Urothelium cell line (cell line): ENCODE measurements around the gene CCDC38.
"Not testable (repeated sequence)": the region's sequence is repeated elsewhere in the genome, so short reads cannot be mapped to it uniquely, and the experiment has no call there.

Experiments used
- DNase-seq: peaks from one replicate; pipeline ENCODE4 v3.0.0; 2011; ENCODE audit warnings: low spot score, mixed read lengths
- FAIRE-seq: peaks from 2 replicates; lab custom pipeline; 2011; peaks lifted over from hg19 to GRCh38; lab: Jason Lieb, UNC

Gene CCDC38

DNA sequence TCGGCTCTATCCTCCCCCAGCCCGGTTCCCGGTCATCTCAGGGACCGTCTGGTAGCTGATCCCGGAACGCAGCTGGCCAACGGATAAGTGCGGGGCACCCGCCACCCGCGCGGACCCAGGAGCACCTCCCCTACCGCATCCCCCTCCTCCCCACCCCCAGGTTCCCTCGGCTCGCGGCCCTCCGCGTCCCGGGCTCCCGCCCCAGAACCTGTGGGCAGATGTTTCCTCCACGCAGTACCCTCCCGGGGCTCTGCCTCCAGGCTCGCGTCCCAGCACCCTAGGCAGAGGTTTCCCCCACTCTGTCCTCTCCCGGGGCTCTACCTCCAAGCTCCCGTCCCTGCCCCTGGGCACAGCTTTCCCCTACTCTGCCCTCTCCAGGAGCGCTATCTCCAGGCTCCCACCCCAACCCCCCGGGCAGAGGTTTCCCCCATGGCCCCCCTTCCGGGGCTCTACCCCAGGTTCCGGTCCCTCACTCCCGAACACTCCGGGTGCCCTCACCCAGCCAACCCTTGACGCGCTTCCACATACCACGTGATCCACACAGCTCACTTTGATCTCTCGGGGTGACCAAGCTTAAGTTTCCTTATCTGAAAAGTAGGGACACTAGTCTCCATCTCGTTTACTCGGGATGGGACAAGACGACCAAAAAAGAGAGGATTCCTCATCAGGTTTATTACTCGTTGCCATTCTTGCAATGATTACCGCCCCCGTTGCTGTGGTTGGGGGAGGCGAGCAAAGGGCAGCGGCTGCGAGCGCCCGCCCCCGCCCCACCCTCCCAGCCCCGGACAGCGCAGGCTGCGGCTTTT is at the start of gene CCDC38:
Gene CCDC38, minus strand, starts transcription at position 91 of the 806 bp plus-strand sequence. CDS start 6,105 bp downstream, outside the sequence.
- DNase-seq (peak; percentile 92), FAIRE-seq (no peak)

DNA sequence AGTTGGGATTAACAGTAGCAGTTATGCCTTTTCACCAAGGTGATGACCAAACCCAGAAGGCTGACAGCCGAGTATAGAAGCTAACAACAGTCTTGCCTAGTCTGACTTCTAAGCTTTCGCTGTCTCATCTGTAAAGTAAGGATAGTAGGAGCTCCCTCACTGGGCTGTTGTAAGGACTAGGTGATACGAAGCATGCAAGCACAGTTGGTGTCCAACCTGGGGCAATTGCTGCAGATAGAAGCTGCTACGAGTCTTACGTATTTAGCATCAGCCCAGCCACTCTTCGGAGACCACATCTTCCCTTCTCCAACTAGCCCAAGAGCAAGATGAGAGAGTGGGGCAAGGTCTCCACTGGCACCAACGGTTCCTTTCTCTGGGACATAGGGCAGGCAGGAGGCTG is 47.7 kb upstream of the CCDC38 start:
- no peak for DNase-seq
- no peak for FAIRE-seq

DNA sequence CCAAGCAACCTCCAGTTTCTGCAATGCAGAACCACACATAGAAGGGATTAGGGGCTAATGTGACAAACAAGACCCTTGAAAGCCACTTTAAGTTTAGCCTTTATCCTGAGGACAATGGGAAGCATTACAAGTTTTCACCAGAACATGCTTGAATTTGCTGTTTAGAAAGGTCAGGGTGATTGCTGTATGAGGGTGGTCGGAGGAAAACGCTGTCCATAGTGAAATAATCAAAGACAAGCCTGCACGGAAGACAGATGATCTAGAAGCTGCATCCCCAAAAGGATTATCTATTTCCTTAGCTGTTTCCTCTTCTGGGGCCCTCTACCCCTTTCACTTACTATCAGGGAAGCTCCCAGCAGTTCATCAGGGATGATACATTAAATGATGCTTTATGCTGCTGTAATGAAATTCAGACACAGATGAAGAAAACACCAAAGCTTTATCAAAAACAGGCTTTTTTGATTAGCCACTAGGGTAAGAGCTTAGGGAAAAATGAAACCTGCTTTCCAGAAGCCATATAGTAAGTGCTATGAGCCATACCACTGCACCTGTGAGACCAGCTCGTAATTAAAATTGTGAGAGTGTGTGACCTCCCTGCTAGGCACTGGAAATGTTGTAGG is 47.2 kb upstream of the CCDC38 start:
- DNase-seq (no peak), FAIRE-seq (no peak)

DNA sequence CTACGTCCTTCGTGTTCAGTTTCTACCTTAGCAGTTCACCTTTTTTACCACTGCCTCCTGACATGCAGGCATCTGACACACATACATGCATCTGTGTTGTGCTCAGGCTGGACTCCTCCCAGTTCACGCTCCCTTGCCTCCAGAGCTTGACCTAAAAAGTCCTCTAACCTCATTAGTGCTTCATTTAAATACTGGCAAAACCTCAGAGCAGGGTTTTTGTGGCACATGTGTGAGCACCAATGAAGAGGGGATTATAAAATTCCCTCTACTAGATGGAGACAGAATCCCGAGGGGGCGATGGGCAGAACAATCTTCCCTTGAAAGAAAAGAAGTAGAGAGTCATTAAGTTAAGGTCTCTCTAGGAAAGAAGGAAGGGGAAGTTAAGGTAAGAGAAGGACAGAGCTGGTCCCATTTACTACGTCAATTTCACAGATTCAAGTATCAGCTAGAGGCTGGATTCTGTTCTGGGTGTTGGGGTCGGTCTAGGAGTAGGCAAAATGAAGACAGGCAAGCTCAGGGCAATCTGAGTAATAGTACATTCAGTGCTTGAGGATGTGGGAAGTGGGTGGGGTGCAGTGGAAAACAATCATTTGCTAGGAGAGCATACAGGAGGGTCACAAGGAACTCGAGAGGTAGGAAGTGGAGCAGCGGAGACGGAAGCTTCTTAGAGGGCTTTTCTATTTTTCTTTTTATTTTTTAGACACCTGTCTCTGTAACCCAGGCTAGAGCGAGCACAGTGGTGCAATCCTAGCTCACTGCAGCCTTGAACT is 46.3 kb upstream of the CCDC38 start:
- DNase-seq (no peak), FAIRE-seq (no peak)

DNA sequence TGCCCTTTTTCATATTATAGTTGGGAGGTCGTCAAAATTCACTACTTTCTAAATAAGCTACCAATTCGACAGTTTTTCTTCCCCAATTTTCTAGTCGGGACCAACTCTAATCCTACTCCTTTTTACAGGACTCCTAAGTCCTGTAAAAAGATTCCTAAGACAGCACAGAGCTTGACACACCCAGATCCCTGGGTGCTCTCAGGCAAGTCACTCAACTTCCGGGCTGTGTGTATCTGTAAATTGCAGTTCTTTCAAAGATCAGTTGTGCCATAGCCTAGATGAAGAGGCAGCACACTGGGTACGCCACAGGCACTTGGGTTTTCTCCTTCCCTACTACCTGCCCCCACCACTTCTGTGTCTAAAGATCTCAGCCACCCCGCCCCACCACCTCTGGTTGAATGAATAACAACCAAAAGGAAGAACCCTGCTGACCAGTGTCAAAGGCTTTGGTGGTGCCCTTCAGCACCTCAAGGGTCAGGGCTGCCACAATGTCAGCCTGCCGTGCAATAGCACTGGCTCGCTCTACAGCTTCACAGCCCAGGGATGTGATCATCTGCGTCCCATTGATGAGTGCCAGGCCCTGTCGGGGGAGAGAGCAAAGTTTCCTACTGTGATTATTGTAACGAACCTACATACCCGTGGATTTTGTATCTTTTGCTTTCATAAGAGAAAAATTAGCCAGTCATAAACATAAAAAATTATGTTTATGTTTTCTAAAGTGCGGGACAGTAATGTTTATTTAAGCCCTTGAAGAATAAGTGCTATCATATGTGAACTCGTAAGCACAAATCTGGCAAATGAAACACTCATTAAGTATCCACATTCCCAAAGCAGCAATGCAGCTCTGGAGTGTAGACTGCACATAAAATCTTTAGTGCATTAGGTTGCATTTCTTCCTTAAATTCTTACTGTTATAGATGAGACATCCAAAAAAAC is 44.5 kb upstream of the CCDC38 start:
- no peak for FAIRE-seq
- DNase-seq = no peak

DNA sequence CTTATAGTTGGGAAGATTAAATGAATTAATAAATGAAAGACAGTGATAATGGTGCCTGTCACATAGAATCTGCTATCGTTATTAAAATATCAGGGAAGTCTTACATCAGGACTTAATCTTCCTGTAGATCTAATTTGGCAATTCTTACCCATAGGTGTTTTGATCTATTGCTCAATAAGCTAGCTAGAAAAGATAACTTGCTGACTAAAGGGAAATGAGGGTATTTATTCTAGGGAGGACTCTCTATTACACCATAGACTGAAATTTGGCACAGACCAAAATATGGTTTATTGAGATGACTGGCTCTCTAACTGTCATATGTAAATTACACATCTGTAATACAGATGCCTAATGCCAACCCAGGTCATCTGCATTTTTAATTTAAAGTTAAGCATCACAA is 42.3 kb upstream of the CCDC38 start:
- no peak for DNase-seq
- FAIRE-seq = no peak

DNA sequence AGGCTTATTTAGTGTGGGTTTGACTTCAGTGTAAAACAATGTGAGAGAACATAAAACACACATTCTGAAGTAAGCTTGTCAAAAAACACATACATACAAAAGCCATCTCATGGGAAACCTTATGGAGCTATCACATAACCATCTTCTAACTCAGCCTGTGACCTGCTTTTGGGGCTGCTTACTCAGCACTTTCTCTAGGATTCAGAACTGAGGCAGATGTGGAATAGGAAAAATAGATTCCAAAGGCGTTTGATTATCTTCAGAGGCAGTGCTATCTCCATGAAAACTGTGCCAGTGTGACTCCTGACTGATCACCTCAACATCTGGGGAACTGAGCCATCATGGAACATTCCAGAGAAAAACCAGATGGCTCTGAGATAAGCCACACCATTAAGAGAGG is 40.2 kb upstream of the CCDC38 start:
- FAIRE-seq = no peak
- DNase-seq = no peak

DNA sequence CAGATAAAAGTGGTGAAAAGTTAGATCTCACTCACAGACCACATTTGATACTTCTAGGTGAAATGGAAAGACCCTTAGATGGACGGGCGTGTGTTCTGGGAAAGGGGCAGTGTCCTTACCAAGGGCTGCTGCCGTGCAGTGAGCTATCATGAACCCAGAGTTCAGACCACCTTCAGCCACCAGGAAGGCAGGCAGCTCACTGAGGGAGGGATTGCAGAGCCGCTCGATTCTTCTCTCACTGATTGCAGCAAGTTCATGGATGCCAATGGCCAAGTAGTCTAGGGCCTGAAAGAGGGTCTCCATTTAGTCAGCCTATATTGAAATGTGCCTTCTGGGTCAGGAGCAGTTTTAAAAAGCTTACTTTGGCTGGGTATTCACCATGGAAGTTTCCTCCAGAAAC is 38.0 kb upstream of the CCDC38 start:
- no peak for DNase-seq
- no peak for FAIRE-seq

DNA sequence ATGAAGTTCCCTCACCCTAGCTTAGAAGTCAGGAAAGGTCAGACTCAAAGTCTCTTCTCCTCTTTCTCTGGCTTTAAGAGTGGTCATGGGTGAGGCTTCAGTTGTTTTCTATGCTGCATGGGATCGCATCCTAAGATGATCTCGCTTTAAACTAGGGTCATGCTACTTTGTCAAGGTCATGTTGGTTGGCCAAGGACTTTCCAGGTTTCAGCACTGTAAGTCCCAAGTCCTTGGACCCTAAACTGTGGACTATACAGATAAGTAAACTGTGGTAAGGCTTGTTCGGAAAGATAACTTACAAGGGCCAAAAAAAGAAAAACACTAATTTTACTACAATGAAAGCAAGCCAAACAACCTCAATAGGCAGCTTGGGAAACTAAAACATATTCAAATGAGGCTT is 36.4 kb upstream of the CCDC38 start:
- FAIRE-seq (no peak), DNase-seq (no peak)

DNA sequence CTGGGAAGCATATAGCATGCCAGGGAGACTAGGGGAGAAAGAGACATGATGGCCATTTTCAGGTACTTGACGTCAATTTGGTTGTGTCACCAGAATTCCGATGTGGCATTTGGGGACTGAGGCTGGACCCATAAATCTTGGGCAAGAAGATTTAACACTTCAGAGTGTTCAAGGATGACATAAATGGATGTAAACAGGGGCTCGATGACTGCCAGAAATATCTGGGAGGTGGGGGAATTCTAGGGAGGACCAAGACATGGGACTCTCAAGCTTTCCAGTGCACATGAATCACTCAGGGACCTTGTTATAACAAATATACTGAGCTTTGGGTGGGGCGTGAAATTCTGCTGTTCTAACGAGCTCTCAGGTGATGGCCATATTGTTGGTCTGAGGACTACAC is 35.9 kb upstream of the CCDC38 start:
- no peak for DNase-seq
- no peak for FAIRE-seq

DNA sequence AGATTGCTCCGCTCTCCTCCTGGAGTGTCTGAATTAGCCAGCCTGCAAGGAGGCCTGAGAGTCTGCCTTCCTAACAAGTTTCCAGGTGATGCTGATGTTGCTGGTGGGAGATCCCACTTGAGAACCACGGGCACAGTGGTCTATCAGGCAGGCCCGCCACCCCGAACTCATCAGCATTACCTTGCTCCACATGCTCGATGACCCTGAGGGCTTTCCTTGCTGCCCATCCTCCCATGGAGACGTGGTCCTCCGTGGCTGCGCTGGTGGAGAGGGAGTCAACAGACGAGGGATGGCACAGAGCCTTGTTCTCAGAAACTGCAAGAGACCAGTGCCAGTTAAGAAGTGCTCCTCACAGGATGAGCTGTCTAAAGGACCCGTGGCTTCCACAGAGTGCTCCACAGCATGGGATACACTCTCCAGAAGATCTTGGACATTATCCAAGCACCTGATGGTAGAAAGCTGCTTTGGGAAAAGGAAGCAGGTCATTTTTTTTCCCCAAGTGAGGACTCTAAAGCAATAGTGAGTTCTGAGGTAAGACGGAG is 35.4 kb upstream of the CCDC38 start:
- FAIRE-seq (no peak), DNase-seq (no peak)

DNA sequence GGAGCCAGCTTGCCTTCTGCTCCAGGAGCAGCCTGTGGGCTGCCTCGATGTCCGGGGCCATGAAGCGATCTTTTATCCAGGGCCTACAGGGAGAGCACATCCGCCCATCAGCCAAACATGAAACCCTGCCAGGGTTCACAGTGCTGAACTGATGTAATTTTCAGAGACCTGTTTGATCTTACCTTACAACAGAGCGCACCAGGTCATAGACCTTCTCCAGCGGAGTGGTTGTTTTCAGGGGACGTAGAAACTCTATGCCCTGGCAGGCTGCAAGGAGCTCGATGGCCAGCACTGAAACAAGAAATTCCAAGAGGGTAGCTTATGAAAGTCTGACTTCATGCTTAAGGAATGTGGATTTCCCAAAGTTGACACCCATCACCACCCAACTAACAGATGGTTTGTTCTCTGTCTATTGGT is 34.0 kb upstream of the CCDC38 start:
- DNase-seq (peak; percentile 41), FAIRE-seq (no peak)

DNA sequence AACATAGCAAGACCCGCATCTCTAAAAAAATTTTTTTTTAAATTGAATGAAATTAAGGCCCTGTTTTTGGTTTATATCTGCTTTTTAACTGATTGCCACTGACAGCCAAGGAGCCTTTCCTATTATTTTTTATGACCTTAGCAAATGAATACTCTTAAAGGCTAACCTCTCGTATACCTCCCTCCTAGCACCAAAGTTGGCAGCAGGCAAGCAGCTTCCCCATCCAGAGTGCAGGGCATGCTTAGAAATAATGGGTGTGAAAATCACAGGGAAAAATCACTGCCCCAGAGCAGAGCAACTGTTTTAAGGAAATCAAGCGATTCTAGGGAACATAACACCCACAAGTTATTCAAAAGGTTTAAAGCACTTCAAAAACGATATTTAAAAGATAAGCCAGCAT is 33.1 kb upstream of the CCDC38 start:
- FAIRE-seq (no peak), DNase-seq (no peak)

DNA sequence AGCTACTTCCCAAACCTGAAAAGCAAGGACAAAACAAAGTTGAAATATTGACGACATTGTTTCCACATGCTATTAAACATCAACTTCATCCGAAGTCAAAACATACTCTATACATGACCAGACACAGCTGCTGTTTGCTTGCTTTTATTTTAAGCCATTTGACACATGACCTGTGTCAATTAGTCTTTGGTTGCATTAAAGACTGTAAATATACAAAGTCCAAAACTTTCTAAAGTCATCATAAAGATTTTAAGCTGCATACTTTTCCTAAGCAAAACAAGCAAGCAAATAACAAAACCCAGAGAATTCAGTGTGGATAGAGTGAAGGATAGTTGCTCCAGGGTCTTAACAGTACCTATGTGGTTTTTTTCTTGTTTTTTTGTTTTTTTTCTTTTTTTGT is 31.9 kb upstream of the CCDC38 start:
- DNase-seq (no peak), FAIRE-seq (no peak)

DNA sequence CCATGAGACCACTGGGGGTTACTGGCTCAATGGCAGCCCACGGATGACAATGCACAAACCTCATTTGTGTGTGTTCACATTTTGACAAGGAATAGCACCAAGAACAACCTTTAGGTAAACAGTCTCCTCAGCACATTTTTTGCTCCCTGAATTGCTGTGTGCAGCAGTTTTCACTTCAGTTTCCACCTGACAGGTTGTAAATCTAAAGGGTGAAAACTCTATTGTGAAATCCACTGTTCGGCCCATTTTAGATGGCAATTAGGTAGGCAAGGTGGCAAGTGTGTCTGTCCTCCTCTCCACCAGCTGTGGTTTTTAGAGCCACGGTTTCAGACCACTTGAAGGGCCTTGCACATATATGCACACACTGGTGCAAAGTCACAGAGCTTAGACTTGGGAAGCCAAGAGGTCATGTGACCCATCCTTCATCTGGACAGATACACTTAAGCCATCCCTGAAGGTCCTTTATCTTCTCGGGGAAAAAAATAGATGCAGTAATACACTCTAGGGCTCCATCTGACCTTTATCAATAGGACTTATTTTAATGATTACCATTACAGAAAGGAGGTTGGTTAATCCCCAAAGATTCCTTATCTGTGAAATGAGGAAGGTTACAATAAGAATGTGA is 30.5 kb upstream of the CCDC38 start:
- DNase-seq (no peak), FAIRE-seq (no peak)

DNA sequence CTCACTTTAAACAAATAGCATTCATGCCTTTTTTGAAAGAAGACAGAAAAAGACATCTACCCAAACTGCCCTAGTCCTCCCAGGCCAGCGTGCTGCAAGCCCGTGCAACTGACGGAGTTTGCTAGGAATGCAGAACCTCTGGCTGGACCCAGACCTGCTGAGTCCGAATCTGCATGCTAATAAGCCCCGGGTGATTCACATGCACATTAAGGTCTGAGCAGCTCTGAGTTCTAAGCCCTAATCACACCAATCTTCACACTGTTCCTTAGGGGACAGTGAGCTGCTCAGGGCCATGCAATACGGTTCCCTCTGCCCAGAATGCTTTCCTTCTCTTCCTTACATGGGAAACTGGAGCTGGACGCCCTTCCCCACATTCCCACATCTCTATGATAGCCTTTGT is 28.5 kb upstream of the CCDC38 start:
- DNase-seq (no peak), FAIRE-seq (no peak)

DNA sequence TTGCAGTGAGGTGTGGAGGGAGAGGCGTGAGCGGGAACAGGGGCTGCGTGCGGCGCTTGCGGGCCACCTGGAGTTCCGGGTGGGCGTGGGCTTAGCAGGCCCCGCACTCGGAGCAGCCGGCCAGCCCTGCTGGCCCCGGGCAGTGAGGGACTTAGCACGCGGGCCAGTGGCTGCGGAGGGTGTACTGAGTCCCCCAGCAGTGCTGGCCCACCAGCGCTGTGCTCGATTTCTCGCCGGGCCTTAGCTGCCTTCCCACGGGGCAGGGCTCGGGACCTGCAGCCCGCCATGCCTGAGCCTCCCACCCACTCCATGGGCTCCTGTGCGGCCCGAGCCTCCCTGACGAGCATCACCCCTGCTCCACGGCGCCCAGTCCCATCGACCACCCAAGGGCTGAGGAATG is 26.7 kb upstream of the CCDC38 start:
- not testable (repeated sequence) for FAIRE-seq

DNA sequence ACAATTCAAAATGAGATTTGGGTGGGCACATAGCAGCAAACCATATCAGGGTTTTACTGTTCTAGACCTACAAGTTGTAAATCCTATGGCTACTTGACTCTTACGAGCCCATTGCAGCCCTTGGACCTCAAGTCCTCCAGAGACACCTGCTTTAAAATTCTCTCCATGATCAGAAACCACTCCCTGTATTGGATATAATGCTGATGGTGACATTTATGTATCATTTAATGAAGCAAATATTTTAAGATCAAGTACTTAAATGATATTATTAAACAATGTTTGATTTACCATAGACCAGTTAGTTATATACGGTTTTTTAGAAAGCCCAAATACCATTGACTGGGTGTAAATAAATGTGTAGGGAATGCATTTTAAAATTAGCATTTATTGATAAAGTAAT is 24.9 kb upstream of the CCDC38 start:
- no peak for DNase-seq
- FAIRE-seq = no peak

More for the DNA sequence above, 26.7 kb upstream of the CCDC38 start:
- DNase-seq = not testable (repeated sequence)

DNA sequence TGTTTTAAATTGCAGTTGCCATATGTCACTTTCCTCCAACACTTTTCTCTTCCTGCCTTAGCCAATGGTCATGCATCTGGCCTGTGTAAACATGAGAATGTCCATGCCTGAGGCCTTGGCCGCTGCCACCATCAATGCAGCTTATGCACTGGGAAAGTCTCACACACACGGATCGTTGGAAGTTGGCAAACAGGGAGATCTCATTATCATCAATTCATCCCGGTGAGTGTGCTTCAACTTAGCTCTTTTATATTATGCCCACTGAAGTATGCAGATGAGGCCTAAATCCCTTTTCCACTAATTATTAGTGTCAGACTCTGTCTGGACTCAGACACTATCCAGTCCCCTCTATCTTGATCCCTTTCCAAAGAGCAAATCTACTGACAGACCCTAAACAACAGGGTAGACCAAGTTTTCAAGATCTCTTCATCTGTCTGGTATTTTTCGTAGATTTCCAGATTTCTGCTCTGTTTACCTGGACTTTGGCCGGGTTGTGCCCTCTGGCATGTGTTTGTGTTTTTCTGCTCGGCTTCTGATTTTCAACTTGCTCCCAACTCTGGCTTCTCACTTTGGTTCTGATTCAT is 24.0 kb upstream of the CCDC38 start:
- DNase-seq (no peak), FAIRE-seq (no peak)

DNA sequence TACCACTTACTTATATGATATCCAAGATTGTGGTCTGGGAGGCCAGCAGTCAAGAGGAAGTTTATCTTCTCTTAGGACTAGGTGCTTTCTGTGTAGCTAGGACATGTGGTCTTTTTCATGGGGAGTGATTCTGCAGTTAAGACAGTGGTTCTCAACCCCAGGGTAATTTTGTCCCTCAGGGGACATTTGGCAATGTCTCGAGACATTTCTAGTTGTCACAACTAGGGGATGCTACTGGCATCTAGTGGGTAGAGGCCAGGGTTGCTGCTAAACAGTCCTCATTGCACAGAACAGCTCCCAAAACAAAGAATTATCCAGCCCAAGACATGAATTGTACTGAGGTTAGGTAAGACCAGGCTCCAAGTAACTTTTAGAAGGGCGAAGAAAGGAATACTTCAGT is 20.7 kb upstream of the CCDC38 start:
- FAIRE-seq = no peak

More for the DNA sequence above, 20.7 kb upstream of the CCDC38 start:
- DNase-seq = no peak
